ENCODE results near the gene FBXO36.

GRCh38 chr2:229874647-229875046 is 47.7 kb upstream of the FBXO36 start:
- no peak for TF ChIP-seq JUN (IDR thresholded peaks at IDR 0.05; ENCODE audit: borderline replicate concordance, insufficient read depth, insufficient read length, low read depth)
- TF ChIP-seq POLR2AphosphoS5 (IDR thresholded peaks at IDR 0.05; ENCODE audit: insufficient read depth, low read depth, low read length) = no peak
- TF ChIP-seq CTCF (IDR thresholded peaks at IDR 0.05; ENCODE audit: extremely low read depth in 1 of 2, insufficient read depth in 1 of 2, low read depth in 1 of 2, low read length in 2 of 2) = no peak
